Natural killer cell (primary cell): ENCODE results near the gene FAM3D. TPM values are rescaled to one million over a fixed set of nuclear protein-coding genes. Genes with fewer than 3 reads are reported as not detected.

Experiments used
- ATAC-seq, 3 donors: fragments of 150-1000 bp in 2 of 3; fragments of 200-7000 bp in 1 of 3; cut with Tn5 transposase; 1 replicate in 1 of 3; 2 replicates in 2 of 3; pipeline ENCODE4 v1.10.0; 2021; ENCODE audit warnings: mild to moderate bottlenecking in 2 of 3, moderate library complexity in 2 of 3
- DNase-seq, 2 donors: peaks; one replicate each; pipeline versions ENCODE4 v3.0.0 to v3.0.0-alpha.2; 2013 to 2021; ENCODE audit warnings: mixed read lengths in 1 of 2
- H3K27ac ChIP-seq: one replicate; pipeline ENCODE4 v1.5.1; 2013; ENCODE audit warnings: mild to moderate bottlenecking, low read length
- H3K27me3 ChIP-seq: one replicate; pipeline ENCODE4 v1.6.1; 2013; ENCODE audit warnings: low read length; ENCODE audit not compliant: control insufficient read depth, insufficient read depth
- H3K36me3 ChIP-seq: one replicate; pipeline ENCODE4 v1.6.1; 2013; ENCODE audit warnings: low read length; ENCODE audit not compliant: control insufficient read depth, insufficient read depth
- H3K4me1 ChIP-seq: one replicate; pipeline ENCODE4 v1.6.1; 2013; ENCODE audit warnings: low read length; ENCODE audit not compliant: control insufficient read depth, insufficient read depth
- H3K4me3 ChIP-seq: one replicate; pipeline ENCODE4 v1.5.1; 2013; ENCODE audit warnings: low read length
- H3K9me3 ChIP-seq: one replicate; pipeline ENCODE4 v1.6.1; 2013; ENCODE audit warnings: low read length; ENCODE audit not compliant: control insufficient read depth, insufficient read depth
- H3K27ac Mint-ChIP-seq, 2 donors: one replicate each; pipeline ENCODE4 v1.8.0; 2022; ENCODE audit warnings: mild to moderate bottlenecking in 2 of 2, mixed read lengths in 2 of 2, moderate library complexity in 1 of 2
- H3K27me3 Mint-ChIP-seq, 2 donors: one replicate each; pipeline ENCODE4 v1.8.0; 2022; ENCODE audit warnings: low read depth in 2 of 2, mixed read lengths in 2 of 2
- H3K36me3 Mint-ChIP-seq: one replicate; pipeline ENCODE4 v1.8.0; 2022; ENCODE audit warnings: mixed read lengths
- H3K4me1 Mint-ChIP-seq, 2 donors: one replicate each; pipeline ENCODE4 v1.8.0; 2022; ENCODE audit warnings: mixed read lengths in 2 of 2
- H3K4me3 Mint-ChIP-seq: one replicate; pipeline ENCODE4 v1.8.0; 2022; ENCODE audit warnings: mild to moderate bottlenecking, moderate library complexity, mixed read lengths
- H3K9me3 Mint-ChIP-seq, 2 donors: one replicate each; pipeline ENCODE4 v1.8.0; 2022; ENCODE audit warnings: mixed read lengths in 2 of 2
- CTCF ChIP-seq: fragments of 200-600 bp; IDR thresholded peaks from one replicate; pipeline ENCODE4 v1.8.0; 2022; ENCODE audit warnings: antibody characterized with exemption
- whole genome bisulfite sequencing: methylation state at CpG from one replicate; pipeline ENCODE4 v1.1.7; 2013; ENCODE audit warnings: missing lambda C conversion rate; ENCODE audit not compliant: insufficient coverage; 5-methylcytosine and 5-hydroxymethylcytosine counted together
- intact Hi-C: fragments of 100-400 bp; cut with micrococcal nuclease; formaldehyde crosslinking; loops from one replicate; pipeline ENCODE4 v1.14.2; 2022
- total RNA-seq, 4 donors: library from RNA; stranded (reverse); fragments of 120-200 nt in 1 of 4; gene quantifications; one replicate each; pipeline versions ENCODE4 v1.2.3 to v1.2.4, GENCODE V29; 2013 to 2022

The FAM3D gene
- total RNA-seq, 3 donors from 2014 or later (not counting 1 experiment from before 2014, with no cell fraction given), result not detected

- no peaks in the 10 kb centered on the region for H3K4me1 ChIP-seq
- no peaks in the 10 kb centered on the region for H3K9me3 ChIP-seq
- no peaks in the 10 kb centered on the region for H3K36me3 Mint-ChIP-seq
- H3K27ac ChIP-seq, result no peak overlapping the region
- TF ChIP-seq CTCF, result no peak
- no peaks in the 10 kb centered on the region for H3K27me3 Mint-ChIP-seq
- H3K27ac Mint-ChIP-seq, result no peak overlapping the region
- H3K4me1 Mint-ChIP-seq, result no peaks in the 10 kb centered on the region
- no peaks in the 10 kb centered on the region for H3K9me3 Mint-ChIP-seq
- no peak overlapping the region for H3K4me3 Mint-ChIP-seq
- 74% methylated on average over 7 of the region's 7 CpGs for WGBS
- no peaks in the 10 kb centered on the region for H3K36me3 ChIP-seq
- no peak for ATAC-seq
- DNase-seq, result no peak
- no peak overlapping the region for H3K4me3 ChIP-seq
- intact Hi-C loops, result no loop called here
- no peaks in the 10 kb centered on the region for H3K27me3 ChIP-seq
Observed at GRCh38 chr3:58613236-58614132, 53.1 kb downstream of the FAM3D start.

GRCh38 chr3:58612830-58613229 is 53.7 kb downstream of the FAM3D start:
- Mint-ChIP-seq H3K4me1 (peaks cover 5% of the 10 kb centered on the region in 2 donors), H3K9me3 (no peaks in the 10 kb centered on the region), H3K27me3 (no peaks in the 10 kb centered on the region), H3K27ac (no peak overlapping the region), H3K4me3 (no peak overlapping the region), H3K36me3 (no peaks in the 10 kb centered on the region)
- no peaks in the 10 kb centered on the region for H3K36me3 ChIP-seq
- 96% methylated on average over 9 of the region's 9 CpGs for WGBS
- H3K27me3 ChIP-seq, result no peaks in the 10 kb centered on the region
- DNase-seq (no peak), ATAC-seq (no peak)
- no peaks in the 10 kb centered on the region for H3K4me1 ChIP-seq
- intact Hi-C loops, result no loop called here
- no peaks in the 10 kb centered on the region for H3K9me3 ChIP-seq
- H3K4me3 ChIP-seq, result no peak overlapping the region
- no peak for TF ChIP-seq CTCF
- no peak overlapping the region for H3K27ac ChIP-seq

- intact Hi-C loops, result no loop called here
- no peaks in the 10 kb centered on the region for H3K9me3 Mint-ChIP-seq
- no peak for ATAC-seq
Observed at GRCh38 chr3:58609990-58610389, 56.6 kb downstream of the FAM3D start.

More at GRCh38 chr3:58609990-58610389, 56.6 kb downstream of the FAM3D start:
- no peak overlapping the region for H3K27ac Mint-ChIP-seq
- H3K9me3 ChIP-seq, result no peaks in the 10 kb centered on the region
- no peak overlapping the region for H3K4me3 ChIP-seq
- peaks cover 7% of the 10 kb centered on the region in 2 donors for H3K4me1 Mint-ChIP-seq
- H3K4me3 Mint-ChIP-seq, result no peak overlapping the region
- WGBS, result 77% methylated on average over 7 of the region's 7 CpGs
- no peak for TF ChIP-seq CTCF
- H3K4me1 ChIP-seq, result no peaks in the 10 kb centered on the region
- H3K36me3 ChIP-seq, result no peaks in the 10 kb centered on the region
- no peak overlapping the region for H3K27ac ChIP-seq
- H3K27me3 ChIP-seq, result no peaks in the 10 kb centered on the region
- no peak for DNase-seq
- H3K27me3 Mint-ChIP-seq, result peaks cover 0 to 14% of the 10 kb centered on the region in 2 donors
- no peaks in the 10 kb centered on the region for H3K36me3 Mint-ChIP-seq
